WTC11 (cell line): ENCODE results near the gene MUC12. TPM values are rescaled to one million over a fixed set of nuclear protein-coding genes. Genes with fewer than 3 reads are reported as not detected.

Source experiments
- ATAC-seq: fragments of 200-7000 bp; cut with Tn5 transposase; 2 replicates; pipeline ENCODE4 v1.10.0; 2021; ENCODE audit warnings: mild to moderate bottlenecking, moderate library complexity
- CTCF ChIA-PET: fragments of 300-600 bp; sonication (Branson Sonifier 250); formaldehyde crosslinking; loops from one replicate; lab custom pipeline; 2021; ENCODE audit warnings: antibody characterized with exemption; lab: Charles Lee
- POLR2A ChIA-PET: fragments of 350-600 bp; sonication (Branson Sonifier 250); formaldehyde crosslinking; loops from one replicate; lab custom pipeline; 2021; ENCODE audit warnings: antibody characterized with exemption; lab: Charles Lee
- DNase-seq: peaks from one replicate; pipeline ENCODE4 v3.0.0; 2021; ENCODE audit warnings: low spot score
- H3K27ac Mint-ChIP-seq: 2 replicates; pipeline ENCODE4 v1.8.0; 2021; ENCODE audit warnings: mixed read lengths
- H3K27me3 Mint-ChIP-seq: 2 replicates; pipeline ENCODE4 v1.8.0; 2021; ENCODE audit warnings: low read depth, mild to moderate bottlenecking, moderate library complexity, mixed read lengths
- H3K36me3 Mint-ChIP-seq: 2 replicates; pipeline ENCODE4 v1.8.0; 2021; ENCODE audit warnings: mixed read lengths
- H3K4me1 Mint-ChIP-seq: 2 replicates; pipeline ENCODE4 v1.8.0; 2022; ENCODE audit warnings: mixed read lengths
- H3K4me3 Mint-ChIP-seq: 2 replicates; pipeline ENCODE4 v1.8.0; 2021; ENCODE audit warnings: mild to moderate bottlenecking, moderate library complexity, mixed read lengths
- H3K9me3 Mint-ChIP-seq: 2 replicates; pipeline ENCODE4 v1.8.0; 2021; ENCODE audit warnings: mixed read lengths
- CREM ChIP-seq: sonication (generic); formaldehyde crosslinking; IDR thresholded peaks from 2 replicates; pipeline ENCODE4 v1.8.1; 2022; ENCODE audit warnings: mild to moderate bottlenecking, missing genetic modification reagents, moderate library complexity
- ELF4 ChIP-seq: sonication (generic); formaldehyde crosslinking; IDR thresholded peaks from 2 replicates; pipeline ENCODE4 v1.8.1; 2022; ENCODE audit warnings: low read depth, mild to moderate bottlenecking, moderate library complexity, missing genetic modification reagents
- KAT7 ChIP-seq: sonication (generic); formaldehyde crosslinking; IDR thresholded peaks from 2 replicates; pipeline ENCODE4 v1.8.1; 2023; ENCODE audit warnings: missing genetic modification reagents, mild to moderate bottlenecking, borderline replicate concordance
- MXD4 ChIP-seq: fragments of 250-450 bp; sonication (Bioruptor Pico); IDR thresholded peaks from 2 replicates; pipeline ENCODE4 v1.8.0; 2021; ENCODE audit warnings: mild to moderate bottlenecking, moderate library complexity, borderline replicate concordance
- SMAD3 ChIP-seq: sonication (generic); formaldehyde crosslinking; IDR thresholded peaks from 2 replicates; pipeline ENCODE4 v1.8.0; 2022; ENCODE audit warnings: missing genetic modification reagents, mild to moderate bottlenecking, borderline replicate concordance
- TEAD1 ChIP-seq: sonication (generic); formaldehyde crosslinking; IDR thresholded peaks from 2 replicates; pipeline ENCODE4 v1.8.0; 2022; ENCODE audit warnings: mild to moderate bottlenecking, missing genetic modification reagents
- TEAD4 ChIP-seq: sonication (generic); formaldehyde crosslinking; IDR thresholded peaks from 2 replicates; pipeline ENCODE4 v1.8.0; 2022; ENCODE audit warnings: mild to moderate bottlenecking, missing genetic modification reagents
- TP53 ChIP-seq: sonication (generic); formaldehyde crosslinking; IDR thresholded peaks from 2 replicates; pipeline ENCODE4 v1.8.1; 2023; ENCODE audit warnings: mild to moderate bottlenecking, missing genetic modification reagents
- ZNF232 ChIP-seq: sonication (generic); formaldehyde crosslinking; IDR thresholded peaks from 2 replicates; pipeline ENCODE4 v1.8.0; 2022; ENCODE audit warnings: mild to moderate bottlenecking, missing genetic modification reagents
- ZNF396 ChIP-seq: fragments of 250-450 bp; sonication (Bioruptor Pico); IDR thresholded peaks from 2 replicates; pipeline ENCODE4 v1.8.0; 2021; ENCODE audit warnings: mild to moderate bottlenecking, moderate library complexity, borderline replicate concordance
- total RNA-seq: library from RNA; stranded (reverse); gene quantifications from 3 replicates; pipeline ENCODE4 v1.2.3, GENCODE V29; 2021
- TF ChIP-seq, protein P1 (sequence below): sonication (generic); formaldehyde crosslinking; IDR thresholded peaks from 2 replicates; pipeline ENCODE4 v1.8.0; 2023; ENCODE audit warnings: missing genetic modification reagents, mild to moderate bottlenecking, borderline replicate concordance
- TF ChIP-seq, protein P2 (sequence below): sonication (generic); formaldehyde crosslinking; IDR thresholded peaks from 2 replicates; pipeline ENCODE4 v1.8.1; 2023; ENCODE audit warnings: mild to moderate bottlenecking, missing genetic modification reagents
- TF ChIP-seq, protein P3 (sequence below): sonication (generic); formaldehyde crosslinking; IDR thresholded peaks from 2 replicates; pipeline ENCODE4 v1.8.0; 2022; ENCODE audit warnings: mild to moderate bottlenecking, missing genetic modification reagents
- TF ChIP-seq, protein P4 (sequence below): sonication (generic); formaldehyde crosslinking; conservative IDR thresholded peaks from 2 replicates; pipeline ENCODE4 v1.8.1; 2022; ENCODE audit warnings: mild to moderate bottlenecking, missing genetic modification reagents
- TF ChIP-seq, protein P5 (sequence below): sonication (generic); formaldehyde crosslinking; conservative IDR thresholded peaks from 2 replicates; pipeline ENCODE4 v1.8.1; 2023; ENCODE audit warnings: mild to moderate bottlenecking, low read depth, missing genetic modification reagents, moderate library complexity
- TF ChIP-seq, protein P6 (sequence below): sonication (generic); formaldehyde crosslinking; IDR thresholded peaks from 2 replicates; pipeline ENCODE4 v1.8.0; 2023; ENCODE audit warnings: missing genetic modification reagents

MUC12 gene
- total RNA-seq, 1 experiment from 2014 or later: 5.7 TPM

DNA sequence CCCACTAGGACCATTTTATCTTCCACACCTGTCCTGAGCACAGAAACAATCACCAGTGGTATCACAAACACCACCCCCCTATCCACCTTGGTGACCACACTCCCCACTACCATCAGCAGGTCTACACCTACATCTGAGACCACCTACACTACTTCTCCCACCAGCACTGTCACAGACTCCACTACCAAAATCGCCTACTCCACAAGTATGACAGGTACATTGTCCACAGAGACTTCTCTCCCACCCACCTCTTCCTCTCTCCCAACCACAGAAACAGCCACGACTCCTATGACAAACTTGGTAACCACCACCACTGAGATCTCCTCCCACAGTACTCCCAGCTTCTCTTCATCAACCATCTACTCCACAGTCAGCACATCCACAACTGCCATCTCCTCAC, 16.7 kb upstream of the MUC12 start (continued):
- TF ChIP-seq, protein P1, sequence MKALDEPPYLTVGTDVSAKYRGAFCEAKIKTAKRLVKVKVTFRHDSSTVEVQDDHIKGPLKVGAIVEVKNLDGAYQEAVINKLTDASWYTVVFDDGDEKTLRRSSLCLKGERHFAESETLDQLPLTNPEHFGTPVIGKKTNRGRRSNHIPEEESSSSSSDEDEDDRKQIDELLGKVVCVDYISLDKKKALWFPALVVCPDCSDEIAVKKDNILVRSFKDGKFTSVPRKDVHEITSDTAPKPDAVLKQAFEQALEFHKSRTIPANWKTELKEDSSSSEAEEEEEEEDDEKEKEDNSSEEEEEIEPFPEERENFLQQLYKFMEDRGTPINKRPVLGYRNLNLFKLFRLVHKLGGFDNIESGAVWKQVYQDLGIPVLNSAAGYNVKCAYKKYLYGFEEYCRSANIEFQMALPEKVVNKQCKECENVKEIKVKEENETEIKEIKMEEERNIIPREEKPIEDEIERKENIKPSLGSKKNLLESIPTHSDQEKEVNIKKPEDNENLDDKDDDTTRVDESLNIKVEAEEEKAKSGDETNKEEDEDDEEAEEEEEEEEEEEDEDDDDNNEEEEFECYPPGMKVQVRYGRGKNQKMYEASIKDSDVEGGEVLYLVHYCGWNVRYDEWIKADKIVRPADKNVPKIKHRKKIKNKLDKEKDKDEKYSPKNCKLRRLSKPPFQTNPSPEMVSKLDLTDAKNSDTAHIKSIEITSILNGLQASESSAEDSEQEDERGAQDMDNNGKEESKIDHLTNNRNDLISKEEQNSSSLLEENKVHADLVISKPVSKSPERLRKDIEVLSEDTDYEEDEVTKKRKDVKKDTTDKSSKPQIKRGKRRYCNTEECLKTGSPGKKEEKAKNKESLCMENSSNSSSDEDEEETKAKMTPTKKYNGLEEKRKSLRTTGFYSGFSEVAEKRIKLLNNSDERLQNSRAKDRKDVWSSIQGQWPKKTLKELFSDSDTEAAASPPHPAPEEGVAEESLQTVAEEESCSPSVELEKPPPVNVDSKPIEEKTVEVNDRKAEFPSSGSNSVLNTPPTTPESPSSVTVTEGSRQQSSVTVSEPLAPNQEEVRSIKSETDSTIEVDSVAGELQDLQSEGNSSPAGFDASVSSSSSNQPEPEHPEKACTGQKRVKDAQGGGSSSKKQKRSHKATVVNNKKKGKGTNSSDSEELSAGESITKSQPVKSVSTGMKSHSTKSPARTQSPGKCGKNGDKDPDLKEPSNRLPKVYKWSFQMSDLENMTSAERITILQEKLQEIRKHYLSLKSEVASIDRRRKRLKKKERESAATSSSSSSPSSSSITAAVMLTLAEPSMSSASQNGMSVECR (CRISPR knock-in tag): no peak
- no peak for TF ChIP-seq ZNF232
- TF ChIP-seq KAT7: no peak
- TF ChIP-seq TEAD4: no peak
- TF ChIP-seq, protein P2, sequence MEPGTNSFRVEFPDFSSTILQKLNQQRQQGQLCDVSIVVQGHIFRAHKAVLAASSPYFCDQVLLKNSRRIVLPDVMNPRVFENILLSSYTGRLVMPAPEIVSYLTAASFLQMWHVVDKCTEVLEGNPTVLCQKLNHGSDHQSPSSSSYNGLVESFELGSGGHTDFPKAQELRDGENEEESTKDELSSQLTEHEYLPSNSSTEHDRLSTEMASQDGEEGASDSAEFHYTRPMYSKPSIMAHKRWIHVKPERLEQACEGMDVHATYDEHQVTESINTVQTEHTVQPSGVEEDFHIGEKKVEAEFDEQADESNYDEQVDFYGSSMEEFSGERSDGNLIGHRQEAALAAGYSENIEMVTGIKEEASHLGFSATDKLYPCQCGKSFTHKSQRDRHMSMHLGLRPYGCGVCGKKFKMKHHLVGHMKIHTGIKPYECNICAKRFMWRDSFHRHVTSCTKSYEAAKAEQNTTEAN (CRISPR knock-in tag): no peak
- TF ChIP-seq, protein P3, sequence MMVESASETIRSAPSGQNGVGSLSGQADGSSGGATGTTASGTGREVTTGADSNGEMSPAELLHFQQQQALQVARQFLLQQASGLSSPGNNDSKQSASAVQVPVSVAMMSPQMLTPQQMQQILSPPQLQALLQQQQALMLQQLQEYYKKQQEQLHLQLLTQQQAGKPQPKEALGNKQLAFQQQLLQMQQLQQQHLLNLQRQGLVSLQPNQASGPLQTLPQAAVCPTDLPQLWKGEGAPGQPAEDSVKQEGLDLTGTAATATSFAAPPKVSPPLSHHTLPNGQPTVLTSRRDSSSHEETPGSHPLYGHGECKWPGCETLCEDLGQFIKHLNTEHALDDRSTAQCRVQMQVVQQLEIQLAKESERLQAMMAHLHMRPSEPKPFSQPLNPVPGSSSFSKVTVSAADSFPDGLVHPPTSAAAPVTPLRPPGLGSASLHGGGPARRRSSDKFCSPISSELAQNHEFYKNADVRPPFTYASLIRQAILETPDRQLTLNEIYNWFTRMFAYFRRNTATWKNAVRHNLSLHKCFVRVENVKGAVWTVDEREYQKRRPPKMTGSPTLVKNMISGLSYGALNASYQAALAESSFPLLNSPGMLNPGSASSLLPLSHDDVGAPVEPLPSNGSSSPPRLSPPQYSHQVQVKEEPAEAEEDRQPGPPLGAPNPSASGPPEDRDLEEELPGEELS: no peak
- no peak for TF ChIP-seq ZNF396 (CRISPR knock-in tag)
- no peak for TF ChIP-seq TP53 (CRISPR knock-in tag)
- TF ChIP-seq, protein P4, sequence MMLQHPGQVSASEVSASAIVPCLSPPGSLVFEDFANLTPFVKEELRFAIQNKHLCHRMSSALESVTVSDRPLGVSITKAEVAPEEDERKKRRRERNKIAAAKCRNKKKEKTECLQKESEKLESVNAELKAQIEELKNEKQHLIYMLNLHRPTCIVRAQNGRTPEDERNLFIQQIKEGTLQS: no peak
- TF ChIP-seq, protein P5, sequence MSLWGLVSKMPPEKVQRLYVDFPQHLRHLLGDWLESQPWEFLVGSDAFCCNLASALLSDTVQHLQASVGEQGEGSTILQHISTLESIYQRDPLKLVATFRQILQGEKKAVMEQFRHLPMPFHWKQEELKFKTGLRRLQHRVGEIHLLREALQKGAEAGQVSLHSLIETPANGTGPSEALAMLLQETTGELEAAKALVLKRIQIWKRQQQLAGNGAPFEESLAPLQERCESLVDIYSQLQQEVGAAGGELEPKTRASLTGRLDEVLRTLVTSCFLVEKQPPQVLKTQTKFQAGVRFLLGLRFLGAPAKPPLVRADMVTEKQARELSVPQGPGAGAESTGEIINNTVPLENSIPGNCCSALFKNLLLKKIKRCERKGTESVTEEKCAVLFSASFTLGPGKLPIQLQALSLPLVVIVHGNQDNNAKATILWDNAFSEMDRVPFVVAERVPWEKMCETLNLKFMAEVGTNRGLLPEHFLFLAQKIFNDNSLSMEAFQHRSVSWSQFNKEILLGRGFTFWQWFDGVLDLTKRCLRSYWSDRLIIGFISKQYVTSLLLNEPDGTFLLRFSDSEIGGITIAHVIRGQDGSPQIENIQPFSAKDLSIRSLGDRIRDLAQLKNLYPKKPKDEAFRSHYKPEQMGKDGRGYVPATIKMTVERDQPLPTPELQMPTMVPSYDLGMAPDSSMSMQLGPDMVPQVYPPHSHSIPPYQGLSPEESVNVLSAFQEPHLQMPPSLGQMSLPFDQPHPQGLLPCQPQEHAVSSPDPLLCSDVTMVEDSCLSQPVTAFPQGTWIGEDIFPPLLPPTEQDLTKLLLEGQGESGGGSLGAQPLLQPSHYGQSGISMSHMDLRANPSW (CRISPR knock-in tag): no peak
- no peak for TF ChIP-seq SMAD3 (CRISPR knock-in tag)
- no peak for TF ChIP-seq ELF4 (CRISPR knock-in tag)
- TF ChIP-seq CREM (CRISPR knock-in tag): no peak
- TF ChIP-seq, protein P6, sequence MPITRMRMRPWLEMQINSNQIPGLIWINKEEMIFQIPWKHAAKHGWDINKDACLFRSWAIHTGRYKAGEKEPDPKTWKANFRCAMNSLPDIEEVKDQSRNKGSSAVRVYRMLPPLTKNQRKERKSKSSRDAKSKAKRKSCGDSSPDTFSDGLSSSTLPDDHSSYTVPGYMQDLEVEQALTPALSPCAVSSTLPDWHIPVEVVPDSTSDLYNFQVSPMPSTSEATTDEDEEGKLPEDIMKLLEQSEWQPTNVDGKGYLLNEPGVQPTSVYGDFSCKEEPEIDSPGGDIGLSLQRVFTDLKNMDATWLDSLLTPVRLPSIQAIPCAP (CRISPR knock-in tag): no peak

DNA sequence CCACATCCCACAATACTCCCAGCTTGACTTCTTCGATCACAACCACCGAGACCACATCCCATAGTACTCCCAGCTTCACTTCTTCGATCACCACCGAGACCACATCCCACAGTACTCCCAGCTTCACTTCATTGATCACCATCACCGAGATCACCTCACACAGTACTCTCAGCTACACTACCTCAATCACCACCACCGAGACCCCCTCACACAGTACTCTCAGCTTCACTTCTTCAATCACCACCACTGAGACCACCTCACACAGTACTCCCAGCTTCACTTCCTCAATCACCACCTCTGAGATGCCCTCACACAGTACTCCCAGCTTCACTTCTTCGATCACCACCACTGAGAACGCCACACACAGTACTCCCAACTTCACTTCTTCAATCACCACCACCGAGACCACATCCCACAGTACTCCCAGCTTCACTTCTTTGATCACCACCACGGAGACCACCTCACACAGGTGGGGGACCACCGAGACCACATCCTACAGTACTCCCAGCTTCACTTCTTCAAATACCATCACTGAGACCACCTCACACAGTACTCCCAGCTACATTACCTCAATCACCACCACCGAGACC, 11.4 kb upstream of the MUC12 start:
- Mint-ChIP-seq H3K36me3 (no peaks in the 10 kb centered on the region), H3K27me3 (peaks cover 3% of the 10 kb centered on the region)
- TF ChIP-seq TEAD1 (CRISPR knock-in tag) (no peak), MXD4 (CRISPR knock-in tag) (no peak)
- TF ChIP-seq, all 79 proteins: peak for 0
- H3K4me3 Mint-ChIP-seq: no peak overlapping the region
- no peak overlapping the region for H3K27ac Mint-ChIP-seq
- ChIA-PET CTCF (interaction anchor here (0.6 to 1.6 kb wide), 6 partner anchors 8 to 186 kb away, joined by 3 to 8 read pairs (median 5); partner anchors contain the start of gene ACHE), POLR2A (interaction anchor here (0.8 to 1.5 kb wide), 2 partner anchors 68 to 100 kb away, joined by 3 to 6 read pairs; partner anchors contain the start of gene UFSP1)
- DNase-seq (no peak), ATAC-seq (no peak)
- H3K4me1 Mint-ChIP-seq: no peaks in the 10 kb centered on the region
- H3K9me3 Mint-ChIP-seq: no peaks in the 10 kb centered on the region
